Esophagus mucosa (tissue), 1 donor: Measurements from ENCODE around the gene DDA1. TPM values are rescaled to one million over a fixed set of nuclear protein-coding genes. Genes with fewer than 3 reads are reported as not detected.
A peak's percentile ranks its signal among the peaks of the same experiment; 100 is the strongest.
"Not testable (repeated sequence)": the region's sequence is repeated elsewhere in the genome, so short reads cannot be mapped to it uniquely, and the experiment has no call there.

Source experiments
- ATAC-seq: fragments of 200-7000 bp; cut with Tn5 transposase; one replicate; pipeline ENCODE4 v1.9.1; 2020
- total RNA-seq: library from RNA; stranded (reverse); gene quantifications from one replicate; pipeline ENCODE4 v1.2.4, GENCODE V29; 2023
- donor health status: DM: yes; HTN: yes; CAD: no.

Gene DDA1
- 21.5 TPM for total RNA-seq

- ATAC-seq: peak; percentile 82
These were observed at the start of gene DDA1 for GRCh38 chr19:17309198-17309964. Gene DDA1 (plus strand): TSS chr19:17309563. CDS start chr19:17309655, 92 bp downstream.

GRCh38 chr19:17259934-17260333, 49.4 kb upstream of the DDA1 start:
- ATAC-seq: no peak

DNA sequence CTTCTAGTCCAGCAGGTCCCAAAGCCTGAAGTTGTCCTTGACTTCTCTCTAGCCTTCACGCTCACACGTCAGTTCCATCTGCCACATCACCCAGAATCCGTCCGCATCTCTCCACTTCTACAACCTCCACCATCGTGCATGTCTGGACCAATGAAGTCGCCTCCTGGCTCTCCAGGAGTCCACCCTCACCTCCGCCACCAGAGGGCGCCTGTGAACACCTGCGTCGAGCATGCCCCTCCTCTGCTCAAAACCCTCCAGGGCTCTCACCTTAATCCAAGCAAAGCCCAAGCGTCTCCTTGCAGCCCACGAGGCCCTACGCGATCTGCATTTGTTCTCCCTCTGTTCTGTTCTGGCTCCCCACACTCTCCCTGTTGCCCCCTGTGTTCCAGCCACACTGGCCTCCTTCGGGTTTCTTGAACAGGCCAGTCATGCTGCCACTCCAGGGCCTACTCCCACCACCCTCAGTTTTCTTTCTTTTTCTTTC, 48.5 kb upstream of the DDA1 start:
- ATAC-seq: peak; percentile 92

DNA sequence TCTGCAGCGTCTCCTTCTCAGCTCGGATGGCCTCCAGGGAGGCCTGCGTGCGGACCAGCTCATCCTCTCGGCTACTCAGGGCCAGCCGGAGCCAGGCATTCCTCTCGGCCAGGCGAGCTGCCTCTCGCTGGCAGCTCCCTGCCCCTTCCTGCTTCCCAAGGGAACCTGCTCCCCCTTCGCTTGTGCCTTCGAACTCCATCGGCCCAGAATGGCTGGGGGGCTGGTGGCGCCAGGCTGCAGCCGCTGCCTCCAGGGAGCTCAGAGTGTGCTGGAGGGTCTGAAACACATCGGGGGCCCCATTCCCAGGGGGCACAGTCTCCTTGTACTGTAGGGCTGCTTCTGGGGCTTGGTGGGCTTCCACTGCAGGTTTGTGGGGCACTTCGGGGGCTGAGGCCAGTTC, 46.8 kb upstream of the DDA1 start:
- ATAC-seq: no peak

GRCh38 chr19:17263712-17264640, 45.4 kb upstream of the DDA1 start:
- ATAC-seq: no peak

GRCh38 chr19:17264641-17264979, 44.8 kb upstream of the DDA1 start, which contains the start of gene USHBP1:
Gene USHBP1 (minus strand): TSS chr19:17264745. CDS start chr19:17264299, 446 bp downstream.
- ATAC-seq: no peak

DNA sequence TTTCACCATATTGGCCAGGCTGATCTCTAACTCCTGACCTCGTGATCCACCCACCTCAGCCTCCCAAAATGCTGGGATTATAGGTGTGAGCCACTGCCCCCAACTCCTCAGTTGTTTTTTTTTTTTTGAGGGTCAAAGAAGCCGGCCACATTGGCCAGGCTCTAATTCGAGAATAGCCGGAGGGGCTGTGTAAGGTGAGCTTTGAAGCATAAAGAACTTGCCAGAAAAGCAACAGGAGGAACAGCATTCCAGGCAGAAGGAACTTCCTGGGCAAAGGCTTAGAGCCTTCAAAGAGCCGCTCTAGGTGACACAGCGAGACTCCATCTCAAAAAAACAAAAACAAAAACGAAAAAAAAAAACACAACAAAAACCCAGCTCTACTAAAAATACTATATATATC, 43.3 kb upstream of the DDA1 start:
- no peak for ATAC-seq

DNA sequence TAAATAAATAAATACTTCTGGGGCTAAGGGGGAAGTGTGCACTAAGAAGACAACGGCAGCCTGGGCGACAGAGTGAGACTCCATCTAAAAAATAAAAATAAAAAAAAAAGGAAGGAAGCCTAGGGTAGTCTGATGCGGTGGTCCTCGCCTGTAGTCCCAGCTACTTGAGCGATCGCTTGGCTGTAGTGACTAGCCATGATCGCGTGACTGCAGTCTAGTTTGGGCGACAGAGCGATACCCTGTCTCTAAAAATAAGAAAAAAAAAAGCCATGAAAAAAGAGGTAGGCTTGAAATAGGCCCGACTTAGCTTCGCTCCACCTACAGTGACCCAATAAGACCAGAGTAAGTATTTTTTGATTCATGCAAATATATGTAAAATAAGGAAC, 42.8 kb upstream of the DDA1 start:
- ATAC-seq: no peak

GRCh38 chr19:17266975-17267788, 42.2 kb upstream of the DDA1 start, which contains the start of gene BABAM1:
Gene BABAM1 (plus strand): TSS chr19:17267443. CDS start chr19:17268807, 1,364 bp downstream.
- peak; percentile 96 for ATAC-seq

DNA sequence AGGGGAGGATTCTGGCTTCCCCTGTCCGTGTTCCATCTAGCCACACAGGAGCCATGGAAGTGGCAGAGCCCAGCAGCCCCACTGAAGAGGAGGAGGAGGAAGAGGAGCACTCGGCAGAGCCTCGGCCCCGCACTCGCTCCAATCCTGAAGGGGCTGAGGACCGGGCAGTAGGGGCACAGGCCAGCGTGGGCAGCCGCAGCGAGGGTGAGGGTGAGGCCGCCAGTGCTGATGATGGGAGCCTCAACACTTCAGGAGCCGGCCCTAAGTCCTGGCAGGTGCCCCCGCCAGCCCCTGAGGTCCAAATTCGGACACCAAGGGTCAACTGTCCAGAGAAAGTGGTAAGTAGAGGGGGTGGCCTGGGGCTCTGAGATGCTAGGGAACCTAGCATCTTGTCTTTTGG, 40.6 kb upstream of the DDA1 start:
- no peak for ATAC-seq

GRCh38 chr19:17274892-17275291, 34.5 kb upstream of the DDA1 start:
- ATAC-seq: not testable (repeated sequence)

- no peak for ATAC-seq
These were observed 33.8 kb upstream of the DDA1 start for GRCh38 chr19:17275441-17276175.

DNA sequence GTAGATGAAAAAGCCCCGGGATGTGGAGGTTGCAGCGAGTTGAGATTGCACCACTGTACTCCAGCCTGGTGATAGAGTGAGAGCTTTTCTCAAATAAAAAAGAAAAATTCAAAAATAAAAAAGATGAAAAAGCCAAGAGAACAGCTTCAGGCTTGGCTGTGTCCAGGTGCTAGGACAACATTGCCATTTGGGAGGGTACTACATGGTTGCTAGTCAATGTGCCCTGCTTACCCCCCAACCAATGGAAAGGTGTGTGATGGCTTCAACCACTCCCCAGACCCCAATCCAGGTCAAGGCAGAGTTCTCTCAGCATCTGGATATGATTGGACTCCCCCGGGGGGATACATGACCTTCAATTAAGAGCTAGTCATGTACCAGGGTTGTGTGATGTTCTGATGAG, 29.9 kb upstream of the DDA1 start:
- no peak for ATAC-seq

DNA sequence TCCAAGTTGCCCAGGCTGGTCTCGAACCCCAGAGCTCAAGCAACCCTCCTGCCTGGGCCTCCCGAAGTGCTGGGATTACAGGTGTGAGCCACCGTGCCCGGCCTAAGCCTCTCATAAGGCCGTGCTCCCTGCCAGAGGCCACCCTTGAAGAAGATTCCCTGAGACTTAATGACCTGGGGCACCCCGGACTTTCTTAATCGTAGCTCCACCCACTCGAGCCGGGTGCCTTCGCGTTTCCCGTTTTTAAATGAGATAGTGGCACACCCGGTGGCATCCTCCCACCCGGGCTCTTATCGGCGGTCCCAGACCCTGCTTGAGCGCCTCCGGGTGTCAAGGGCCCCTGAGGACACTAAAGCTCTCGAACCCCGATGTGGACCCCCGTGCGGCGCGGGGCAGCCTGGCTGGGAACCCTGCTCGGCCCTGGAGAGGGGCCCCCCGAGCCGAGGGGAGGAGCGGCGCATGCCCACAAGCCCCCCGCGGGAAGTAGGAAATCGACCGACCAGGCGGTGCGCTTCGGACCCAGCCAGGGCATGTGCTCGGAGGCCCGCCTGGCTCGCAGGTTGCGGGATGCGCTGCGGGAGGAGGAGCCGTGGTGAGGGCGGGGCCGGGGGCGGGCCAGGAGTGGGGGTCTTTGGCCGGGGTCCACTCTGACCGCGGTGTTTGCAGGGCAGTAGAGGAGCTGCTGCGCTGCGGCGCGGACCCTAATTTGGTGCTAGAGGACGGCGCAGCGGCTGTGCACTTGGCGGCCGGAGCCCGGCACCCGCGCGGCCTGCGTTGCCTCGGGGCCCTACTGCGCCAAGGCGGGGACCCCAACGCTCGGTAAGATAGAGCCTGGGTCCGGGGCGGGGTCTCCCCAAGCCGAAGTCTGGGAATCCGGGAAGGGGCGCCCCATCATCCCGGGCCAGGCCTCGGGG, 27.7 kb upstream of the DDA1 start, which contains the start of gene ANKLE1:
TSS of gene ANKLE1 (plus strand) at position 511 of the 914 bp plus-strand sequence. CDS start at position 531, 20 bp downstream.
- ATAC-seq: peak; percentile 23

- peak; percentile 90 for ATAC-seq
These were observed 26.8 kb upstream of the DDA1 start for GRCh38 chr19:17282488-17283125.

DNA sequence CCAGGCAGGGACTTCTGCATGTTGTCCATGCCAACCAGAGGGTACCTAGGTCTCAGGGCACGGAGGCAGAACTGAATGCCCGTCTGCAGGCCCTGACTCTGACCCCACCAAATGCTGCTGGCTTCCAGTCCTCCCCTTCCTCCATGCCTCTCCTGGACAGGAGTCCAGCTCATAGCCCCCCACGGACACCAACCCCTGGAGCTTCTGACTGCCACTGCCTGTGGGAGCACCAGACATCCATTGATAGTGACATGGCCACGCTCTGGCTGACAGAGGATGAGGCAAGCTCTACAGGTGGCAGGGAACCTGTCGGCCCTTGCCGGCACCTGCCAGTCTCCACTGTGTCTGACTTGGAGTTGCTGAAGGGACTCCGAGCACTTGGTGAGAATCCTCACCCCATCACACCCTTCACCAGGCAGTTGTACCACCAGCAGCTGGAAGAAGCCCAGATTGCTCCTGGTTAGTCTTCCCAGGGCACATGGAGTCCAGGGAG, 25.8 kb upstream of the DDA1 start:
- no peak for ATAC-seq

- ATAC-seq: no peak
These were observed 23.8 kb upstream of the DDA1 start for GRCh38 chr19:17285415-17286135.

- ATAC-seq: no peak
These were observed 23.1 kb upstream of the DDA1 start for GRCh38 chr19:17286263-17286662.

DNA sequence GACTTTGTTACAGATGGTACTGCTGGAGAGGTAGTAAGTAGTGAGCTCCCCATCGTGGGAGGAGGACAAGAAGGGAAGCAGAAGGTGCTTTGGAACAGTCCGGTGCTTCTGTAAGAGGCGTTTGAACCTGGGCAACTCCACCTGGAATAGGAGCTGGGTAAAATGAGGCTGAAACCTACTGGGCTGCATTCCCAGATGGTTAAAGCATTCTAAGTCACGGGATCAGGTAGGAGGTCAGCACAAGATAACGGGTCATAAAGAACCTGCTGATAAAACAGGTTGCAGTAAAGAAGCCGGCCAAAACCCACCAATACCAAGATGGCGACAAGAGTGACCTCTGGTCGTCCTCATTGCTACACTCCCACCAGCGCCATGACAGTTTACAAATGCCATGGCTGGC, 22.6 kb upstream of the DDA1 start:
- no peak for ATAC-seq
